Activated gamma-delta T cell (primary cell): ENCODE measurements around the gene ATXN3.
"Not testable (repeated sequence)": the region's sequence is repeated elsewhere in the genome, so short reads cannot be mapped to it uniquely, and the experiment has no call there.

Experiments
- DNase-seq: peaks from one replicate; lab custom pipeline; 2025; lab: John Stamatoyannopoulos, UW

ATXN3 gene

DNA sequence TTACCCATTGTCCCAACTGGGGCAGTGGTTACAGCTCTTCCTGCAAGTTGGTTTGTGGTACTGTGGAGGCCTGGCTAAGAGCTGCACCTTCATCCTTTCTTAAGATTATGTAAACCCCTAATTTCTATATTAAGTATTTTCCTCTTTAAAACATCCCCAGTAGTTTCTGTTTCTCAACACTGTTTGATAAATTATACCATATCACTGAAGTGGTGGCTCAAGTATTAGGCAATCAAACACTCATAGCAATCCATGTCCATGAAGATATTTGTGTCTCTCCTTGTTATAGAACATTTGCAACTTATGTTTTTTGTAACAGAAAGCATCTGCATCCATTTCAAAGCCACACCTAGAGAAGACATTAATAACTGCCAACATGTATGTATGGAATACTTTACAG is 31.8 kb downstream of the ATXN3 start:
- DNase-seq: no peak

DNA sequence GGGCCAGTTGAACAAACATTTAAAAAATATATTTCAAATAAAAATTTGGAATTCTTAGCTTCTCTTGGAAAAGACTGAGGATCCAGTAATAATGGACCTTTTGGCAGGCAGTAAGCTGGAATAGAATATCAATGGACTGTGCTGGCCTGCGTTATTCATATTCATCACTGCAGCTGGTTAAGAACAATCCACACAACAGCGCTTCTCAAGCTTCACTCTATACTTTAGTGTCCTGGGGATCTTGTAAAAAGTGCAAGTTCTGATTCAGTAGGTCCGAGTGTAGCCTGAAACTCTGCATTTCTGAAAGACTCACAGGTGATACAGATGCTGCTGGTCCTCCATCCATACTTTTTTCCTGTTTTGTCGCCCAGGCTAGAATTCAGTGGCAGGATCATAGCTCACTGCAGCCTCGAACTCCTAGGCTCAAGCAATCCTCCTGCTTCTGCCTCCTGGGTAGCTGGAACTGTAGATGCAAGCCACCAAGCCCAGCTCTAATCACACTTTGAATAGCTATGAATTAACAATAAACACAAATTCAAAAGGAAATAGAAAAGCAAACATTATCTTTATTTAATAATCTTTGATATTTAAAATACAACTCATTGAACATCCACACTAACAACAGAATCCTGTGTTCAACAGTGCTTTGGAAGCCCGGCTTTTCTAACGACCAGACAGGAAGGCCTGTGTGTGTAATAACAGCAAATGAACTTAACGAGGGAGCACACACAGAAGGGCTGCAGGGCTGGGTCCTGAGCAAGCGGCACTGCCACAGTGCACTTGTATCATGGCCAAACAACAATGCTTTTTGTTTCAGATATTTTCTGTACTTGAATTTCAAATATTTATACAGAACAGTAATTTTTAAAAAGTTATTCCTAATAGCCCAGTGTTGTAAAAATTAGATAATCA is 48.1 kb downstream of the ATXN3 start:
- DNase-seq: no peak

DNA sequence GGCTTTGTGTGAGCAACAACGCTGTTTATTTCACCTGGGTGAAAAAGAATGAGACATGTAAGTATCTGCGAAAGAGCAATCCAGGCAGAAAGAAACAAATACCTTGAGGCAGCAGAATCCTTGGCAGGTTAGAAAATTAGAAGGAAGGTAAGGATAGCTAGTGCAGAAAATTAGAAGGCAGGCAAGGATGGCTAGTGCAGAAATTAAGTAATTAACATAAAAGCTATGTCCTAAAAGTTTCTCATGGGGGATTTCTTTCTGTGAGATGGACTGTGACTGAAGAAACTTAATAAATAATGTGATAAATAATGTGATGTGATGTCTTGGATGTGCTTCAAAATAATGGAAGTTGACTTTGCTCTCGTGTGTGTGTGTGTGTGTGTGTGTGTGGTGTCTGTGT is 56.6 kb downstream of the ATXN3 start:
- no peak for DNase-seq

DNA sequence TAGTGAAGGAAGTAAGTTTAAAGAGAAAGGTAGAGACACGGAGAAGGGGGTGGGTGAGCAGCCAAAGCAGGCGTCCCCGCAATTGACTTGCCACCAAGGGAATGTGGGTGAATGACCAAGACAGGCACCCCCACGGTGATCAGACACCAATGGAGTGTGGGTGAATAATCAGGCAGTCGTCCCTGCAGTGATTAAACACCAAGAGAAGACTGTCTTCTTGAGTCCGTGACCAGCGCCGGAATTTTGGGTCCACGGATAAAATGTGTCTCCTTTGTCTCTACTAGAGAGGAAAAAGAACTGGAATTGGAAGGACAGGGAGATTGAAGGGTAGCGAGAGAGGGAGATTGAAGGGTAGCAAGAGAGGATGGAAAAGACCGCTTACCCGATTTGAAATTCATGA is 57.2 kb downstream of the ATXN3 start:
- not testable (repeated sequence) for DNase-seq

DNA sequence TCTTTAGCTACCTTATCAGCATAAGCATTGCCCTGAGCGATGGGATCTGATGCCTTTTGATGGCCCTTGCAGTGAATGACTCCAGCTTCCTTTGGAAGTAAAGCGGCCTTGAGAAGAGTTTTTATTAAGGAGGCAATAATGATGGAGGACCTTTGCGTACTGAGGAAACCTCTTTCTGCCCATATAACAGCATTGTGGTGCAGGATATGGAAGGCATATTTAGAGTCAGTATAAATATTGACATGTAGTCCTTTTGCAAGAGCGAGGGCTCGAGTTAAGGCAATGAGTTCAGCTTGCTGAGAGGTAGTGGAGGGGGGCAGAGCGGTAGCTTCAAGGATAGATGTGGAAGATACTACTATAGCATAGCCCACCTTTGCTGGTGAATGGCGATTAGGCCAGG is 60.5 kb downstream of the ATXN3 start:
- not testable (repeated sequence) for DNase-seq

DNA sequence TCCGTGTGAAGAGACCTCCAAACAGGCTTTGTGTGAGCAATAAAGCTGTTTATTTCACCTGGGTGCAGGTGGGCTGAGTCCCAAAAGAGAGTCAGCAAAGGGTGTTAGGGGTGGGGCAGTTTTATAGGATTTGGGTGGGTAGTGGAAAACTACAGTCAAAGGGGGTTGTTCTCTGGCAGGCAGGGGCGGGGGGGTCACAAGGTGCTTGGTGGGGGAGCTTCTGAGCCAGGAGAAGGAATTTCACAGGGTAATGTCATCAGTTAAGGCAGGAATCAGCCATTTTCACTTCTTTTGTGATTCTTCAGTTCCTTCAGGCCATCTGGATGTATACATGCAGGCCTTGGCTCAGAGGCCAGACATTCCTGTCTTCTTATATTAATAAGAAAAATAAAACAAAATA is 64.6 kb downstream of the ATXN3 start:
- DNase-seq: not testable (repeated sequence)

DNA sequence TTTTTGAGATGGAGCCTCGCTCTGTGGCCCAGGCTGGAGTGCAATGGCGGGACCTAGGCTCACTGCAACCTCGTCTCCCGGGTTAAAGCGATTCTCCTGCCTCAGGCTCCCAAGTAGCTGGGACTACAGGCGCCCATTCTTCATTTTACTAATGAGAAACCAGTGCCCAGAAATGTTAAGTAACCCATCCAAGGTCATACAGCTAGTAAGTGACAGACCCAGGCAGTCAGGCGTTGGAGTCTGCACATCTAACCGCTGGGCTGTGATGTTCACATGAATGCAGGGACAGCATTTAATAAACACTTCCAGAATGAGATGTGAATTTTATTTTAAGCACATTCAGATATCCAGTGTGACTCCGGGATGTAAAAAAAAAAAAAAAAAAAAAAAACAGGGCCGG is 65.2 kb downstream of the ATXN3 start:
- no peak for DNase-seq

DNA sequence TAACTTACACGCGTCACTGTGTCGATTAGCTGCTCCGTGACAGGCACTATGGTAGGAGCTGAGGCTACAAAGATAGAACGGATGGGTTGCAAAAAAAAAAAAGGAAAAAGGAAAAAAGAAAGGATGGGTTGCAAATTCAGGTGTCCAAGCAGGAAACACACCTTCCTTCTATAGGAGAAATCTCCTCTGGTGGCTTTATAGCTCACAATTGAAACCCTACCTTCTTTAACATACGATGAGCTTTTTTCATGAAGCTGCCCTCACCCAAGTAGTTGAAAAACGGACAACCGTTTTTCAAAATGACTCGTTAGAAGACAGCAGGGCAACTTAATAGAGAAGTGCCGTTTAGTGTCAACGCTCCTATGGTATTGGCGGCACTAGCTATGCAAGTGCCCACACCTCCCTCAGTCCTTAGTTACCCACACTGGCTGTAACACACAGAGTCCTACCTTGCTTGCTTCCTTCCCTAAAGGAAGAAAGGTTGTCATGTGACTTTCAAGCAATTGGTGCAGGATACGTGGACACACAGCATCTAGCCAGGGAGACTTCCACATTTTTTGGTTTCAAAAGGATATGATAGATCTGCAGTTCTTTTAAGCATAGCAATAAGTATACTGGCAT is 65.8 kb downstream of the ATXN3 start:
- DNase-seq: no peak

DNA sequence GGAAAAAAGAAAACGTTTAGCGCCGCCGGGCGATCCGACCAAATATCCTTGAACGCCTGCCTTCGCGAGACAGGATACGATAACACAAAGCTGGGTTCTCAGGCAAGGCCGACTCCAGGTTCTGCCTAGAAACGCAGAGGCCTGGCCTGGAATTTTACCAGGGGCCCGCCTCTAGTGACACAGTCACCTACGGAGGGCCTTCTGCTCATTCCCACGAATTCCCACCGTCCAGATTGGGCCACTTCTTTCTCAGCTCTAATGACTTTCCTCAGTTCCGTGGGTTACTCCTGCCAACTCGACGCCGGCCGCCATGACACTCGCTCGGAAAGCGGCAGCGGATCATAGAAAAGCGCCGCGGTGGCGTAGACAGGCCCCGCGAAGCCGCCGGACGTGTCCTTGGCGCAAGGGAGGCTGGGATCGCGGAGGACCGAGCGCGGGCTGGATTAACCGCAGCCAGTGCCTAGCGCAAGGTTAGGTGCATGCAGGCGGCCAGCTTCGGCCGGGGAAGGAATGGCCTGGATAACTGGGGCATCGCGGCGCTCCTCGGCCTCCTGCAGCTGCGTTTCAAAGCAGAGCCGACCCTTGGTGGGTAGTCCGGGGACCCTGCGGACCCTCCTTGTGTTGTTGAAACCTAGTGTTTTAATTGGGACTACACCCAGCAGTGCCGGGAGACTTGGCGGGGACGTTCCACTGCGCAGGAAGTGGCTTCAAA is 66.5 kb downstream of the ATXN3 start, which contains the start of gene TRIP11:
TSS of gene TRIP11 (minus strand) at position 341 of the 712 bp plus-strand sequence. CDS start 374 bp downstream, outside the sequence.
- peak; percentile 94 for DNase-seq

DNA sequence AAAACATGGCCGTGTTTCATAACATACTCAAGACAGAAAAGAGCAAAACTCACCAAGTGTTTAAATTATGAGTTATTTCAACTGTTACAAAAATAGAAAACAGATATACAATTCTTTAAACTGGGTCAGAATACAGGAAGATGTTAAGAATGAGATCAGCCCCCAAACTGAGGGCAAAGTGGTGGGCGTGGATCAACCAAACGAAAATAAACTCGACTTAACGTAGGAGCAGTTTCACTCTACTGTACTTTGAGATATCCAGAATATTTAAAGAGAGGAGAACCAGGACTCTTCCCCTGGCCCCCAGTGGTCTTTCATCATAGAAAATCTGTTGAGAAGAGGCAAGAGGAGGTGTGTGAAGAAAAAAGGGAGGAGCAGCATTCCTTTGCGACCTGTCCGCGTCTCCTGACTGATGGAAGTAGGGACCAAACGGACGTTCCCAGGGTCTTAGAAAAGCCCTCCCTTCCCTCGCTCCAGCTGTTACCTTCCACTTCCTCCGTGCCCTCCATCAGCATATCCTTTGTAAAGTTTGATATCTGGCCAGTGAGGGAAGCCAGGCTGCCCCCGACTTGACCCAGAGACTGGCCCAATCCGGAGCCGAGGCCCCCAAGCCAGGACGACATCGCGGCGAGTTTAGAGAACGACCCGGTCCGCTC is 67.2 kb downstream of the ATXN3 start:
- no peak for DNase-seq

DNA sequence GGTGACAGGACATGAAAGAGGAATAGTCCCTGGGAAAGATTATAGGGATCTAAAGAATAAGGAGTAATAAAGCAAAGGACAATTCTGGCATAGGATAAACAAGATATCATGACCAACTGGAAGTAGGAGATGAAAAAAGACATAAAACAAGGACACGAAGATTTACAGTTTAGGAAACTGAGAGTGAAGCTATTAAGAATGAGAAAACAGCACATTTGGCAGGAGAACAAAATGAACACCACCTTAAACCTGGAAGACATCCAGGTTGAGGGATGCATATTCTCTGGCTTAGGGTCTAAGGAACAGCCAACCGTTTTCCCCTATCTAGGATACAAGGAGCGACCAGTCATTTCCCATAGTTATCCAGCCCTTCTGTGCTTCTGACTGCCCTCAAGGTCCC is 68.4 kb downstream of the ATXN3 start:
- DNase-seq: no peak

DNA sequence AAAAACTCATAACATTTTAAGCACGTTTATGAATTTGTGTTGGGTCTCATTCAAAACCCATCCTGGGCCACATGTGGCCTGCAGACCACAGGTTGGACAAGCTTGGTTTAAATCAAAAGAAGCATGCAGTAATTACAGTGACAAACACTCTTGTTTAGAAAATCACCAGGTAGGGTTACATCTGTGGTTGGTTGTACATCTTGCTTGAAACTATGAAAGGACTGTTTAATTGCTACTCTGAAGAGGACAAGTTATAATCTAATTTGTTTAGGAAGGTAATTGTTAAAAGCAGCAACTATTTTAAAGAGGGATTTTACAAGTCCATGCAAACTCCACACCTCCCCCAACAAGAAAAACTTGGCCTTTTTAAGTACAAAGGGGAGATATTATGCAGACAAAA is 70.5 kb downstream of the ATXN3 start:
- no peak for DNase-seq

DNA sequence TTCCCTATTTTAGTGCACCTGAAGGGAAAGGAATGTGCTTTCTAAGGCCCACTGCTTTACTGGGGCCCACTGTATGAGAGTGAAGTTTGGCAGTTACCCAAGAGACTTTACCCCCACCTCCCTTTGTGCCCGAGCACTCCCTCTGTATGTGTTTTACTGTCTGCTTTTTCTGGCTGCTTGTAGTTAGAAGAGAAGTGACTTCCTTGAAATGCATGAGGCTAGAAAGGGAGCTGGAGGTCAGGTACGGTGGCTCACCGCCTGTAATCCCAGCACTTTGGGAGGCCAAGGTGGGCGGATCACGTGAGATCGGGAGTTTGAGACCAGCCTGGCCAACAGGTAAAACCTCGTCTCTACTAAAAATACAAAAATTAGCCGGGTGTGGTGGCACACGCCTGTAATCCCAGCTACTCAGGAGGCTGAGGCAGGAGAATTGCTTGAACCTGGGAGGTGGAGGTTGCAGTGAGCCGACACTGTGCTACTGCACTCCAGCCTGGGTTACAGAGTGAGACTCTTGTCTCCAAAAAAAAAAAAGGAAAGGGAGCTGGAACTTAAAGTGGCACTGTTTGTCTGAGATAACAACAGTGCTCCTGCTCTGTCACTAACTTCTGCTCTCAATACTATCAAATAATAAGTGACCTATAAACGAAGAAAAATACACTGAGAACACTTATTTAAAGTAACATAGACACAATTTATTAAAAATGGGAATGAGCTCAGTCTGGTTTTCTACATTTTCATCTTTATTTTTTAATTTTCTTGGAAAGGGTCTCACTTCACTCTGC is 72.3 kb downstream of the ATXN3 start:
- no peak for DNase-seq

DNA sequence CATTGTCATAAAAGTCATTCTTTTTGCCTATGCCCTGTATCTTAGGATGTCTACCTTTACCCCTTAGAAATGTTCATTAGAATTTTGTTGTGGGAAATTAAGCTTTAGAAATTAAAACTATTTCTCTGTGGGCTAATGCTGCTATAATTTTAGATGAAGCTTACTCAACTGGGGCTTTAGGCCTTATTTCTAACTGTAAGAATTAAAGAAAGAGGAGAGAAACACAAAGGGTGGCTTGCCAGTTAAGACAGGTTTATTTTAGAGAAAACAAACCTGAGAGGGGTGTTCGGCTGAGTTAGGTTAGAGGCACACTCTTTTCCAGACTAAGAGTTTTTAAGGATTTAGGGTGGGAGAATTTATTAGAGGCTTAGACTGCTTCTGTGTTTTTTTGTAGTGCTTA is 72.9 kb downstream of the ATXN3 start:
- DNase-seq: no peak

DNA sequence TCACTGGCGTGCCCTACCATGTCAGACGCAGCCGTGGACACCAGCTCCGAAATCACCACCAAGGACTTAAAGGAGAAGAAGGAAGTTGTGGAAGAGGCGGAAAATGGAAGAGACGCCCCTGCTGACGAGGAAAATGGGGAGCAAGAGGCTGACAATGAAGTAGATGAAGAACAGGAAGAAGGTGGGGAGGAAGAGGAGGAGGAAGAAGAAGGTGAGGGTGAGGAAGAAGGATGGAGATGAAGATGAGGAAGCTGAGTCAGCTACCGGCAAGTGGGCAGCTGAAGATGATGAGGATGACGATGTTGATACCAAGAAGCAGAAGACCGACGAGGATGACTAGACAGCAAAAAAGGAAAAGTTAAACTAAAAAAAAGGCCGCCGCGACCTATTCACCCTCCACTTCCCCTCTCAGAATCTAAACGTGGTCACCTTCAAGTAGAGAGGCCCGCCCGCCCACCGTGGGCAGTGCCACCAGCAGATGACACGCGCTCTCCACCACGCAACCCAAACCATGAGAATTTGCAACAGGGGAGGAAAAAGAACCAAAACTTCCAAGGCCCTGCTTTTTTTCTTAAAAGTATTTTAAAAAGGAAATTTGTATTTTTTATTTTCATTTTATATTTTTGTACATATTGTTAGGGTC is 79.7 kb downstream of the ATXN3 start:
- DNase-seq: no peak

DNA sequence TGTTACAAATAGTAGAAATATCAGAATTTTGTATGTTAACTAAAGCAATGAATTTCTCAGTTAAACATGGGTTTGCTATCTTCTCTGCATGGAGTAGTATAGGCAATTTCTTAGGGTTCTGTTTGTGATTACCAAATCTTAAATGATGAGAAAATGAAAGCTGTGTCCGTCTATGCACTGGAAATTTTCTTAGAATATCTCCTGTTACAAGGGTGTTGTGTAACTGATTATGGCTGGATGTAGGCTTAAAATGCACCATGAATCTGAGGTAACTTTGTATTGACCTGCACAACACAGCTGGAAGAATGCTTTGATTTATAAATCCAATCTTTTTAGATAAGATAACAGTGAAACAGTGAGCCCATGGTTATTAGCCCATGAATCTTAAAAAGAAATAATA is 84.3 kb downstream of the ATXN3 start:
- no peak for DNase-seq

DNA sequence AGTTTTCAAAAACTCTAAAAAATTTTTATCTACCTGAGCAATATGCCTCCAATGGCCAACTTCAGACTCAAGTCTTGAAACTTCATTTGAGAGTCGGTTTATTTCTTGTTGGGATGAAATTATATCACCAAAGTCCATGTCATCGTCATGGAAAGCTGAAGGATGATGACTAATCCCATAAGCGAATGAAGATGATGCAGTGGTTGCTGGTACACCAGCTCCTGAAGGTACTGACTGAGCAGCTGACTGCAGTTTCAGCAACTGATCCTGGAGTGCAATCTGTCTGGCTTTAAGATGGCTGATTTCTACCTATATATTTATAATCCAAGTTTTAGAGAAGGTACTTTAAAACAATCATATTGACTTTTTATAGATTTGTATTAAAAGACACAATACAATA is 84.9 kb downstream of the ATXN3 start:
- no peak for DNase-seq

DNA sequence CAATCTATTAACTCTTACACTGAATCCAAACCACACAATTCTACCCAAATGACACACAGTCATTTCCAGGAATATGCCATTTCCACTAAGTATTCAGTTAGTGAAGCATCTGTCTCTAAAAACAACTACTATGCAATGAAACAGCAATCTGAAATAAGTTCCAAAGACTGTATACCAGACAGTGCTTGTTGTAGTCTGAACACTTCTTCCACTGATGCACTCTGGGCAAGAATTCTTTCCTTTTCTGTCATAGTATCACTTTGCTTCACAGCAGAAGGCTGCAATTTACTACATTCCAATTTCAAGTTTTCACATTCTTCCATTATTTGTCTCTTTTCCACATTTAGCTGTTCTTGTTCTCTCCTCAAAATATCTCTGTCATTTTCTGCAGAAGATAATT is 92.3 kb downstream of the ATXN3 start:
- no peak for DNase-seq

DNA sequence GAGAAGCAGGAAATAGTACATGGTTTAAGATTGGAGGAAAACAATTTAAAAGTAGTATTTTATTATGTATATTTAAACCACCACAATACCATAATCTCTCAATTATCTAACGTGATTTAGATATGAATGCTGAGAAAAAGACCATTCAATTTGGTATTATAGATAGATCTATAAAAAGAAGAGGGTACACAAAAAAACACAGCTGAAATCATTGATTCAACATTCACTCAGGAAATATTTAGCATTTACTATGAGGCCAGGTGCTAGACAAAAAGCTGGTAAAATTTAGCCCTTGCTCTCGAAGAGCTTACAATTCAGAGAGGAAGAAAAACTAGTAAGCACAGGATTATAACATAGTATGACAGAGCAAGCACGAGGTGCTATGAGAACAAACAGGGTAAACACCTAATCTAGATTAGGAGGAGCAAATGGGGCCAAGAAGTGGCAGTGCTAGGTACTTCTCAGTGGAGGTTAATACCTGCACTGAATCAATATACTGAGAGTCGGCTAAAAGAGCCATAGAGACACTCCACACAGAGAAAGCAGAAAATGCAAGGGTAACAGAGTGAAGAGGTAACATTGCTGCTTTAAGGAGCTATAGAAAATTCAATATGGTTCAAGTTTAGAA is 94.1 kb downstream of the ATXN3 start:
- DNase-seq: no peak

DNA sequence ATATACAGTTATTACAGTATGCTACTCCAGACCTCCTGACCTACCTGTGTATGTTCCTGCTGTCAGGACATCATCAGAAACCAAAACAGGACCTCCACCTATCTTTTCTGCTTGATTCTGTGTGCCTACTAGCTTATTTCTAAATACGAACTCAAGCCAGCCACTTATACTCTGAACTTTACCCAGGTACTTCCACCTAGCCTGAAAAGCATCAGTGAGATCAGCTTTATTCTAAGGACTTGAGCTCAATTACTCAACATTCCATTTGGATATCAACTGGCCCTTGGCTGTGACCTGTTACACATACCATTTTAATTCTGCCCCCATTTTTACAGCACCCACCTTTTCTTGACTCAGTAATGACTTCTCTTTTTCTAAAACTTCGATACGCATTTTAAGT is 95.7 kb downstream of the ATXN3 start:
- DNase-seq: no peak
